GM12874 (cell line): ENCODE data around the gene KRTAP21-1.
"Not testable (repeated sequence)": the region's sequence is repeated elsewhere in the genome, so short reads cannot be mapped to it uniquely, and the experiment has no call there.

Source experiments
- TF ChIP-seq, protein P1 (sequence below): IDR thresholded peaks from 2 replicates; pipeline ENCODE4 v1.5.1; 2011; ENCODE audit warnings: low read depth, mild to moderate bottlenecking, control low read depth, low read length, moderate library complexity; ENCODE audit not compliant: insufficient read depth

KRTAP21-1 gene

GRCh38 chr21:30755328-30755727 is at the start of gene KRTAP21-1:
KRTAP21-1 (minus strand) TSS chr21:30755428; CDS start chr21:30755378, 50 bp downstream.
- TF ChIP-seq, protein P1, sequence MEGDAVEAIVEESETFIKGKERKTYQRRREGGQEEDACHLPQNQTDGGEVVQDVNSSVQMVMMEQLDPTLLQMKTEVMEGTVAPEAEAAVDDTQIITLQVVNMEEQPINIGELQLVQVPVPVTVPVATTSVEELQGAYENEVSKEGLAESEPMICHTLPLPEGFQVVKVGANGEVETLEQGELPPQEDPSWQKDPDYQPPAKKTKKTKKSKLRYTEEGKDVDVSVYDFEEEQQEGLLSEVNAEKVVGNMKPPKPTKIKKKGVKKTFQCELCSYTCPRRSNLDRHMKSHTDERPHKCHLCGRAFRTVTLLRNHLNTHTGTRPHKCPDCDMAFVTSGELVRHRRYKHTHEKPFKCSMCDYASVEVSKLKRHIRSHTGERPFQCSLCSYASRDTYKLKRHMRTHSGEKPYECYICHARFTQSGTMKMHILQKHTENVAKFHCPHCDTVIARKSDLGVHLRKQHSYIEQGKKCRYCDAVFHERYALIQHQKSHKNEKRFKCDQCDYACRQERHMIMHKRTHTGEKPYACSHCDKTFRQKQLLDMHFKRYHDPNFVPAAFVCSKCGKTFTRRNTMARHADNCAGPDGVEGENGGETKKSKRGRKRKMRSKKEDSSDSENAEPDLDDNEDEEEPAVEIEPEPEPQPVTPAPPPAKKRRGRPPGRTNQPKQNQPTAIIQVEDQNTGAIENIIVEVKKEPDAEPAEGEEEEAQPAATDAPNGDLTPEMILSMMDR, result not testable (repeated sequence)

GRCh38 chr21:30800605-30801004 is 45.4 kb upstream of the KRTAP21-1 start:
- TF ChIP-seq, protein P1, result no peak

DNA sequence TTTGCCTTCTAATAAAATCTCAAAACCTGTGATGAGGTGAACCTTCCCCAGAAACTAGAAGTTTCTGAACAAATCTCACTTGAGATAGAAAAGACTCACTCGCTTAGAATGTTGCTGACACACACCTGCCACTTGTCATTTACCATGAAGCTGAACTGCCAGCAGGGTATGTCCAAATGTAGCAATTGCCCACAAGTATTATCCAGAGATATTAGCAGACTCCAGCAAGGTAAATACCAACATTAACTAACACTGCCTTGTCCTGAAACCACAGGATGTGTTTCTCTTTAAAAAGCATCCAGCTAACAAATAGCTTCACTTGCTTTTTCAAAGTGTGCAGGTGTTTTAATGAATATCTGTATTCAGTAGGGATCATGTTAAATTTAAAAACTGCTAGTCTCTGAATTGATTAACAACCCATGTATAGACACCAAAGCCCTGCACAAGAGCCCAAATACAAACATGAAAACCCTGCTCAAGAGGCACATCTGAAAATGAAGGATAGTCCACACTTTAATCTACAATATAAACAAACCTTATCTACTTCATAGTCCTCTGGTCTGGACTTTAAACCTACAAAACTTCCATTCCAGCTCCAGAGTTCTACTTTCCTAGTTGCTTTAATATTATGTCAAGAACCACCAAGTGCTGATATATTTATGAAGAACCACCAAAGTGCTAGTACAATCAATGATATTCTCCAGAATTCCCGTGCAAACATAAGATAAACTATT is 38.5 kb upstream of the KRTAP21-1 start:
- TF ChIP-seq, protein P1, result no peak

- TF ChIP-seq, protein P1, result no peak
These were observed 24.0 kb upstream of the KRTAP21-1 start for GRCh38 chr21:30779249-30779648.

DNA sequence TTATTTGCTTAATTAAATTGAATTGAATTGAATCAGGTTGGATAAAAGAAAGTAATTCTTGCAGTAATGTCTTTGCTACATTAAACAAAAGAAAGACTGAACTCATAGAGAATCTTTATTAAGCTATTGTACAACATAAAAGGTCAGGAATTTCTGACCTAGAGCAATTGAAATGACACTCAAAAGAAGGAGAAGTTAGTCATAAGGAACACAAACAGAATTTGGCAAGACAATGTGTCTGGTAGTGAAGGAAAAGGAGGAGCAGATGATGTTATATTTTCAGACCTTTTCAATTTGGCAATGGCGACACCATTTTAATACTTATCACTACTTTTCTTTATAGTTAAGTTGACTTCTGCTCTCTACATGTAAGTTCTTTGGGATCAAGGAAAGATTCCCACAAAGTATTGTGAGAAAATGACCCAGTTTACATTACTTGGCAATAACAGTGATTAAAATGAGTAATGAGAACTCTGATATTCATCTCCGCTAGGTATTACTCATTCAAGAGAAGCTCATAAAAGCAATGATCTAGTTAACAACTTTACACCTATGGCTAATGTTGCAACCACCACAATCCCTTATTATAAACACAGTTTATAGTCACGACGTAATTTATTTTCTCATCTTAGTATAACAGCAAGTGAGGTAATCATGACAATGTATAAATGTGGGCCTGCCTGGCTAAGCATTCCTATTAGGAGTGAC is 14.7 kb upstream of the KRTAP21-1 start:
- TF ChIP-seq, protein P1, result no peak

DNA sequence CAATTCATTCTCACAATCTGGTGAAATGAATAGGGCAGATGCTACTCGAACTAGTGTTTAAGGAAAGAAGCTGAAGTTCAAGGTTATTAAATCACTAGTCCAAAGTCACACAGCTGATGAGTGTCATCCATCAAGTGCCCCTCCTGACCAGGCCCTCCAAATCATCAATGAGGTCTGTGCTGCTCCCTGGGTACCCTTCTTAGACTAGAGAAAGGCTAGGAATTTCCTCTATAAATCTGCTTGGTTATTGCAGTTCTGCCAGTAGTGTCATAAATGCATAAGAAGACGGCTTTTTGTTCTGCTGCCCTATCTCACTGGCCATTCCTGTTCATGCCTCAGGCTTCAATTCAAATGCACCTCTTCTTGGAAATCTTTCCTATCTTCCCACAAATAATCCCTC is 5.5 kb upstream of the KRTAP21-1 start:
- TF ChIP-seq, protein P1, result no peak

DNA sequence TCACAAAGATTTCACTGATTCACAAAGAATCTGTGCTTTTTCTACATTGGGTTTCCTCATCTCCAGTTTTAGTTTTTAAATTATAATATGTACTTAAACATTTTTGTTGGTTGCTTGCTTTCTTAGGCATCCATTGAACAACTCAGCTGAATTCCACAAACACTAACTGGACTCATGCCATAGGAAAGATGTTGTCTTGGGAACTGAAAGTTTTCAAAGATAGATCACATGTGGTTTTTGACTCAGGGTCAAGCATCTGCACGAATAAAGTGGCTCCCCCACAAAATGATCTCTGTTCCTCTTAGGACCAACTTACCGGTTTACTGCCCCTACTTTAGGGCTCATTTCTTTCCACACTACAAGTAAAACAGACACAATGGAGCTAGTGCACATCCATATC is 3.1 kb upstream of the KRTAP21-1 start:
- TF ChIP-seq, protein P1, result no peak
